H4 (cell line): ENCODE data around the gene OR4E1. TPM values are rescaled to one million over a fixed set of nuclear protein-coding genes. Genes with fewer than 3 reads are reported as not detected.
"Not testable (repeated sequence)": the region's sequence is repeated elsewhere in the genome, so short reads cannot be mapped to it uniquely, and the experiment has no call there.

Source experiments
- DNase-seq: peaks from one replicate; pipeline ENCODE4 v3.0.0-alpha.2; 2015; ENCODE audit warnings: low spot score
- total RNA-seq: library from RNA; depleted of rRNA; stranded (reverse); fragments of >200 nt; shearing (Covaris generic); gene quantifications from 2 replicates; pipeline ENCODE4 v1.2.3, GENCODE V29; 2014; rRNA removed

The OR4E1 gene
- total RNA-seq, 1 experiment from 2014 or later, result not detected

GRCh38 chr14:21653331-21653885, 20.2 kb downstream of the OR4E1 start, which contains the start of gene OR4E2:
Gene OR4E2, plus strand, starts transcription at chr14:21653835. Its CDS starts 11,248 bp downstream, at chr14:21665083.
- DNase-seq, result no peak

- DNase-seq, result no peak
Observed at GRCh38 chr14:21652209-21652808, 21.3 kb downstream of the OR4E1 start.

- DNase-seq, result peak; percentile 20
Observed at GRCh38 chr14:21647380-21647779, 26.2 kb downstream of the OR4E1 start.

GRCh38 chr14:21643407-21643806, 30.2 kb downstream of the OR4E1 start:
- DNase-seq, result no peak

GRCh38 chr14:21642683-21643082, 30.9 kb downstream of the OR4E1 start:
- DNase-seq, result no peak

- DNase-seq, result no peak
Observed at GRCh38 chr14:21634840-21635239, 38.8 kb downstream of the OR4E1 start, which contains the start of gene OR10G2. Gene OR10G2, minus strand, starts transcription at chr14:21634940. Its CDS starts 98 bp downstream, at chr14:21634842.

GRCh38 chr14:21631084-21631483, 42.5 kb downstream of the OR4E1 start:
- DNase-seq, result no peak

GRCh38 chr14:21630503-21630902, 43.1 kb downstream of the OR4E1 start:
- DNase-seq, result not testable (repeated sequence)

GRCh38 chr14:21626491-21627230, 47.0 kb downstream of the OR4E1 start:
- DNase-seq, result no peak

Other genes starting within 250 kb of the OR4E1 start
- 19.5 and 26.5 TPM in 2 replicates for gene CHD8, start 217.7 kb downstream of the OR4E1 start, total RNA-seq
- gene RAB2B, start 196.9 kb downstream of the OR4E1 start, total RNA-seq, result 17.5 and 22.9 TPM in 2 replicates
- 12.7 and 14.3 TPM in 2 replicates for gene TOX4, start 196.6 kb downstream of the OR4E1 start, total RNA-seq
- 55.3 and 56.8 TPM in 2 replicates for gene METTL3, start 162.5 kb downstream of the OR4E1 start, total RNA-seq
- gene SALL2, start 147.5 kb downstream of the OR4E1 start, total RNA-seq, result 0.06 and 0.75 TPM in 2 replicates
- not detected in 2 replicates for gene OR10G3, start 93.7 kb downstream of the OR4E1 start, total RNA-seq
- gene OR10G2, start 38.9 kb downstream of the OR4E1 start, total RNA-seq, result not detected in 2 replicates
- not detected in 2 replicates for gene OR4E2, start 20.0 kb downstream of the OR4E1 start, total RNA-seq